Endothelial cell of umbilical vein (primary cell): Measurements from ENCODE around the gene NHP2. TPM values are rescaled to one million over a fixed set of nuclear protein-coding genes. Genes with fewer than 3 reads are reported as not detected.

Experiments
- BruUV-seq: library from RNA; stranded (reverse); fragments of 400-500 nt; replicated peaks from 2 replicates; lab custom pipeline; 2021; lab: Mats Ljungman, UMichigan
- CTCF ChIA-PET: fragments of 300-600, 350-600 bp; sonication (Branson Sonifier 250); formaldehyde crosslinking; loops from one replicate; lab custom pipeline; 2021; ENCODE audit warnings: antibody characterized with exemption, inconsistent platforms; lab: Charles Lee
- POLR2A ChIA-PET: fragments of 300-600, 350-600 bp; sonication (Branson Sonifier 250); formaldehyde crosslinking; loops from one replicate; lab custom pipeline; 2021; ENCODE audit warnings: antibody characterized with exemption, inconsistent platforms; lab: Charles Lee
- DNase-seq: peaks from one replicate; pipeline ENCODE4 v3.0.0-alpha.2; 2011; ENCODE audit warnings: low read depth, low spot score
- FAIRE-seq: peaks from 2 replicates; lab custom pipeline; 2011; peaks lifted over from hg19 to GRCh38; lab: Jason Lieb, UNC
- H2AFZ ChIP-seq: 2 replicates; pipeline ENCODE4 v1.6.0; 2012; ENCODE audit warnings: low read depth, low read length, control low read depth, inconsistent platforms
- H3K27ac ChIP-seq: 2 replicates; pipeline ENCODE4 v1.5.1; 2011; ENCODE audit warnings: low read depth, mild to moderate bottlenecking, control low read depth, low read length, moderate library complexity; ENCODE audit not compliant: insufficient read depth
- H3K27me3 ChIP-seq, 2 experiments: 2 replicates each; pipeline versions ENCODE4 v1.6.0 to v1.6.1; 2011; ENCODE audit warnings: low read length in 2 of 2, mixed read lengths in 1 of 2; ENCODE audit not compliant: control insufficient read depth in 2 of 2, insufficient read depth in 2 of 2
- H3K36me3 ChIP-seq, 2 experiments: 2 replicates in 1 of 2; 3 replicates in 1 of 2; pipeline ENCODE4 v1.5.1; 2011; ENCODE audit warnings: low read length in 2 of 2, mild to moderate bottlenecking in 1 of 2, moderate library complexity in 1 of 2; ENCODE audit not compliant: control insufficient read depth in 2 of 2, insufficient read depth in 2 of 2; ENCODE audit errors: extremely low read depth in 1 of 2
- H3K4me1 ChIP-seq: 3 replicates; pipeline ENCODE4 v1.5.1; 2011; ENCODE audit warnings: mild to moderate bottlenecking, low read length; ENCODE audit not compliant: control insufficient read depth, insufficient read depth; ENCODE audit errors: extremely low read depth
- H3K4me2 ChIP-seq: 2 replicates; pipeline ENCODE4 v1.6.1; 2011; ENCODE audit warnings: low read length, control low read depth, mixed read lengths; ENCODE audit not compliant: insufficient read depth
- H3K4me3 ChIP-seq, 3 experiments: fragments of 200-600 bp in 1 of 3; sonication (generic), shearing (Covaris generic) in 1 of 3; replicated peaks in 1 of 3; 2 replicates each; pipeline ENCODE4 v1.5.1; 2011 to 2016; ENCODE audit warnings: control low read depth in 3 of 3, low read length in 3 of 3, mild to moderate bottlenecking in 2 of 3, inconsistent platforms in 1 of 3, low read depth in 1 of 3, moderate library complexity in 1 of 3; ENCODE audit not compliant: insufficient read depth in 1 of 3
- H3K79me2 ChIP-seq: 2 replicates; pipeline ENCODE4 v1.6.0; 2012; ENCODE audit warnings: low read length, inconsistent platforms; ENCODE audit not compliant: control insufficient read depth, insufficient read depth
- H3K9ac ChIP-seq: replicated peaks from 2 replicates; pipeline ENCODE3; 2011; ENCODE audit warnings: low read length, control low read depth; ENCODE audit not compliant: insufficient read depth; ENCODE audit errors: extremely low read depth
- H3K9me1 ChIP-seq: replicated peaks from 3 replicates; pipeline ENCODE4 v1.6.0; 2011; ENCODE audit warnings: mild to moderate bottlenecking, low read length; ENCODE audit not compliant: control insufficient read depth, insufficient read depth; ENCODE audit errors: extremely low read depth
- H3K9me3 ChIP-seq: replicated peaks from 2 replicates; pipeline ENCODE4 v1.5.1; 2012; ENCODE audit warnings: low read length, inconsistent platforms; ENCODE audit not compliant: control insufficient read depth, insufficient read depth
- H4K20me1 ChIP-seq: replicated peaks from 2 replicates; pipeline ENCODE3; 2011; ENCODE audit warnings: mild to moderate bottlenecking, low read length; ENCODE audit not compliant: control insufficient read depth, insufficient read depth; ENCODE audit errors: extremely low read depth
- EZH2 ChIP-seq: IDR thresholded peaks from 2 replicates; pipeline ENCODE4 v1.6.1; 2012; ENCODE audit warnings: borderline replicate concordance, low read depth, mild to moderate bottlenecking, moderate library complexity, low read length, inconsistent platforms; ENCODE audit not compliant: severe bottlenecking
- FOS ChIP-seq: IDR thresholded peaks from 2 replicates; pipeline ENCODE4 v1.6.1; 2011; ENCODE audit warnings: mild to moderate bottlenecking, low read length, moderate library complexity, borderline replicate concordance; ENCODE audit not compliant: insufficient read depth
- GATA2 ChIP-seq: IDR thresholded peaks from 2 replicates; pipeline ENCODE4 v1.7.0; 2011; ENCODE audit warnings: low read depth, mild to moderate bottlenecking, moderate library complexity, mixed read lengths, low read length; ENCODE audit not compliant: insufficient read length, insufficient read depth
- JUN ChIP-seq: IDR thresholded peaks from 2 replicates; pipeline ENCODE4 v1.6.1; 2011; ENCODE audit warnings: borderline replicate concordance, low read depth; ENCODE audit not compliant: insufficient read length, insufficient read depth
- POLR2A ChIP-seq: IDR thresholded peaks from 2 replicates; pipeline ENCODE4 v1.6.1; 2012; ENCODE audit warnings: low read depth, mild to moderate bottlenecking, control low read depth, low read length
- POLR2AphosphoS5 ChIP-seq: IDR thresholded peaks from 2 replicates; pipeline ENCODE4 v1.6.1; 2012; ENCODE audit warnings: low read depth, mild to moderate bottlenecking, control low read depth, low read length, moderate library complexity; ENCODE audit not compliant: insufficient read depth
- dilution Hi-C: fragments of 300-500 bp; cut with MboI; formaldehyde crosslinking; loops from one replicate; pipeline ENCODE4 v1.15.0; 2019; ENCODE audit warnings: low sequenced_read_pairs; ENCODE audit not compliant: extremely low pct_ligation_motif_present
- intact Hi-C: fragments of 100-400 bp; cut with micrococcal nuclease; formaldehyde crosslinking; loops from one replicate; pipeline ENCODE4 v1.10.0; 2022
- polyA plus RNA-seq, 4 experiments: library from polyadenylated mRNA; depleted of rRNA in 3 of 4; stranded (reverse) in 3 of 4; unstranded in 1 of 4; fragments of >200 nt; gene quantifications; 2 replicates each; pipeline versions ENCODE4 v1.2.1 to v1.2.3, GENCODE V29; 2011 to 2012; ENCODE audit warnings: missing spikeins in 1 of 4
- total RNA-seq: library from RNA; stranded (reverse); gene quantifications from 2 replicates; pipeline ENCODE4 v1.2.3, GENCODE V29; 2021
- TF ChIP-seq, protein P1 (sequence below): IDR thresholded peaks from 2 replicates; pipeline ENCODE4 v1.6.1; 2011; ENCODE audit not compliant: insufficient read depth, insufficient read length
- TF ChIP-seq, protein P2 (sequence below), 2 donors: IDR thresholded peaks; 1 replicate in 1 of 2; 2 replicates in 1 of 2; pipeline ENCODE4 v1.5.1; 2011; ENCODE audit warnings: low read length in 2 of 2, mild to moderate bottlenecking in 2 of 2, moderate library complexity in 2 of 2, control low read depth in 1 of 2, inconsistent platforms in 1 of 2, low read depth in 1 of 2; ENCODE audit not compliant: insufficient read depth in 1 of 2; ENCODE audit errors: extremely low read depth in 1 of 2

Gene NHP2
- total and polyA plus RNA-seq, 2 donors (not counting 3 experiments of a cell fraction or from before 2014, with no cell fraction given), result 205 to 220 TPM

GRCh38 chr5:178112545-178112944, 41.1 kb downstream of the NHP2 start:
- intact Hi-C loops, result loop anchor here (2.0 to 10.0 kb wide), 2 partner anchors 36 to 618 kb away; partner anchors contain the start of gene PDLIM7
- Histone ChIP-seq H3K9me3 (no peaks in the 10 kb centered on the region), H3K4me2 (no peak overlapping the region), H3K4me3 (no peak overlapping the region), H3K9me1 (no peaks in the 10 kb centered on the region), H3K27ac (no peak overlapping the region), H3K9ac (no peak overlapping the region), H2AFZ (no peak overlapping the region), H3K79me2 (peaks cover 9% of the 10 kb centered on the region), H3K4me1 (peaks cover 29% of the 10 kb centered on the region), H4K20me1 (no peaks in the 10 kb centered on the region), H3K36me3 (no peaks in the 10 kb centered on the region), H3K27me3 (no peaks in the 10 kb centered on the region)
- TF ChIP-seq POLR2AphosphoS5 (no peak), POLR2A (no peak)
- POLR2A ChIA-PET, result no interaction called here
- dilution Hi-C loops, result no loop called here
- DNase-seq (no peak), FAIRE-seq (no peak)
- BruUV-seq, result no TSS peak
- CTCF ChIA-PET, result interaction anchor here (1.9 kb wide), 1 partner anchor 35 kb away, joined by 6 read pairs; no protein-coding TSS in a partner anchor

DNA sequence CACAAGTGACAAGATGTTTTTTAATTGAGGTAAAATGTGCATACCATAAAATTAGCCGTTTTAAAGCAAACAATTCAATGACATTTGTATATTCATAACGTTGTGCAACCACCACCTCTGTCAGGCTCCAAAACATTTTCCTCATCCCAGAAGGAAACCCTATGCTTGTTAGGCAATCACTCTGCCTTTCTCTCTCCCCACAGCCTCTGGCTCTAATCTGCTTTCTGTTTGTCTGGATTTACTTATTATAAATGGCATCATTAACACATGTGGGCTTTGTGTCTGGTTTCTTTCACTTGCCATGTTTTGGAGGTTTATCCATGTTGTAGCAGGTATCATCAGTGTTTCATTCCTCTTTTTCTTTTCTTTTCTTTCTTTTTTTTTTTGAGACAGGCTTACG, 41.8 kb downstream of the NHP2 start:
- no peaks in the 10 kb centered on the region for H4K20me1 ChIP-seq
- FAIRE-seq (peak; percentile 18), DNase-seq (no peak)
- H3K79me2 ChIP-seq, result peaks cover 9% of the 10 kb centered on the region
- BruUV-seq, result no TSS peak
- no peak for TF ChIP-seq JUN
- TF ChIP-seq, protein P1, sequence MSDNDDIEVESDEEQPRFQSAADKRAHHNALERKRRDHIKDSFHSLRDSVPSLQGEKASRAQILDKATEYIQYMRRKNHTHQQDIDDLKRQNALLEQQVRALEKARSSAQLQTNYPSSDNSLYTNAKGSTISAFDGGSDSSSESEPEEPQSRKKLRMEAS, result no peak
- TF ChIP-seq POLR2AphosphoS5, result no peak
- no peak for TF ChIP-seq GATA2
- no peak for TF ChIP-seq FOS
- TF ChIP-seq, protein P2, sequence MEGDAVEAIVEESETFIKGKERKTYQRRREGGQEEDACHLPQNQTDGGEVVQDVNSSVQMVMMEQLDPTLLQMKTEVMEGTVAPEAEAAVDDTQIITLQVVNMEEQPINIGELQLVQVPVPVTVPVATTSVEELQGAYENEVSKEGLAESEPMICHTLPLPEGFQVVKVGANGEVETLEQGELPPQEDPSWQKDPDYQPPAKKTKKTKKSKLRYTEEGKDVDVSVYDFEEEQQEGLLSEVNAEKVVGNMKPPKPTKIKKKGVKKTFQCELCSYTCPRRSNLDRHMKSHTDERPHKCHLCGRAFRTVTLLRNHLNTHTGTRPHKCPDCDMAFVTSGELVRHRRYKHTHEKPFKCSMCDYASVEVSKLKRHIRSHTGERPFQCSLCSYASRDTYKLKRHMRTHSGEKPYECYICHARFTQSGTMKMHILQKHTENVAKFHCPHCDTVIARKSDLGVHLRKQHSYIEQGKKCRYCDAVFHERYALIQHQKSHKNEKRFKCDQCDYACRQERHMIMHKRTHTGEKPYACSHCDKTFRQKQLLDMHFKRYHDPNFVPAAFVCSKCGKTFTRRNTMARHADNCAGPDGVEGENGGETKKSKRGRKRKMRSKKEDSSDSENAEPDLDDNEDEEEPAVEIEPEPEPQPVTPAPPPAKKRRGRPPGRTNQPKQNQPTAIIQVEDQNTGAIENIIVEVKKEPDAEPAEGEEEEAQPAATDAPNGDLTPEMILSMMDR (IDR thresholded peaks at IDR 0.05; ENCODE audit: extremely low read depth in 1 of 2, insufficient read depth in 1 of 2, low read depth in 1 of 2, low read length in 2 of 2), result no peak
- no peak for TF ChIP-seq EZH2
- no peak for TF ChIP-seq POLR2A
- no peaks in the 10 kb centered on the region for H3K9me3 ChIP-seq
- no peak overlapping the region for H2AFZ ChIP-seq
- no peaks in the 10 kb centered on the region for H3K9me1 ChIP-seq
- no peak overlapping the region for H3K4me3 ChIP-seq
- peaks cover 24% of the 10 kb centered on the region for H3K4me1 ChIP-seq
- no peak overlapping the region for H3K9ac ChIP-seq
- H3K36me3 ChIP-seq, result no peaks in the 10 kb centered on the region
- POLR2A ChIA-PET, result no interaction called here
- dilution Hi-C loops (no loop called here), intact Hi-C loops (loop anchor here (2.0 to 10.0 kb wide), 2 partner anchors 35 to 617 kb away; partner anchors contain the start of gene PDLIM7)
- H3K27ac ChIP-seq, result no peak overlapping the region
- CTCF ChIA-PET, result interaction anchor here (1.9 kb wide), 1 partner anchor 34 kb away, joined by 6 read pairs; no protein-coding TSS in a partner anchor
- H3K27me3 ChIP-seq, result no peaks in the 10 kb centered on the region
- H3K4me2 ChIP-seq, result no peak overlapping the region
